ENCODE measurements around the gene TRPC4. TPM values are rescaled to one million over a fixed set of nuclear protein-coding genes. Genes with fewer than 3 reads are reported as not detected.

TRPC4 gene
- total and polyA plus RNA-seq, 2 donors (not counting 3 experiments of a cell fraction or from before 2014, with no cell fraction given): 0.04 to 0.64 TPM

- Histone ChIP-seq H3K9me3 (replicated peaks; ENCODE audit: control insufficient read depth, insufficient read depth, low read length) (no peaks in the 10 kb centered on the region), H3K27me3 (ENCODE audit: control insufficient read depth in 2 of 2, insufficient read depth in 2 of 2, low read length in 2 of 2) (no peaks in the 10 kb centered on the region), H3K36me3 (ENCODE audit: control insufficient read depth in 2 of 2, extremely low read depth in 1 of 2, insufficient read depth in 2 of 2, low read length in 2 of 2) (no peaks in the 10 kb centered on the region), H3K9me1 (replicated peaks; ENCODE audit: control insufficient read depth, extremely low read depth, insufficient read depth, low read length) (no peaks in the 10 kb centered on the region), H4K20me1 (replicated peaks; ENCODE audit: control insufficient read depth, extremely low read depth, insufficient read depth, low read length) (no peaks in the 10 kb centered on the region), H3K4me3 (replicated peaks in 1 of 3; ENCODE audit: insufficient read depth in 1 of 3, low read depth in 1 of 3, low read length in 3 of 3) (no peak overlapping the region), H3K79me2 (ENCODE audit: control insufficient read depth, insufficient read depth, low read length) (no peaks in the 10 kb centered on the region), H2AFZ (ENCODE audit: low read depth, low read length) (no peak overlapping the region), H3K27ac (ENCODE audit: insufficient read depth, low read depth, low read length) (no peak overlapping the region), H3K9ac (replicated peaks; ENCODE audit: extremely low read depth, insufficient read depth, low read length) (no peak overlapping the region), H3K4me1 (ENCODE audit: control insufficient read depth, extremely low read depth, insufficient read depth, low read length) (peaks cover 13% of the 10 kb centered on the region), H3K4me2 (ENCODE audit: insufficient read depth, low read length) (no peak overlapping the region)
- FAIRE-seq (no peak), DNase-seq (ENCODE audit: low read depth, low spot score) (no peak)
- TF ChIP-seq POLR2A (IDR thresholded peaks at IDR 0.05; ENCODE audit: low read depth, low read length) (no peak), POLR2AphosphoS5 (IDR thresholded peaks at IDR 0.05; ENCODE audit: insufficient read depth, low read depth, low read length) (no peak), MYC (IDR thresholded peaks at IDR 0.05; ENCODE audit: low read depth, low read length) (no peak), JUN (IDR thresholded peaks at IDR 0.05; ENCODE audit: borderline replicate concordance, insufficient read depth, insufficient read length, low read depth) (no peak), GATA2 (IDR thresholded peaks at IDR 0.05; ENCODE audit: insufficient read depth, insufficient read length, low read depth, low read length) (no peak), EZH2 (IDR thresholded peaks at IDR 0.05; ENCODE audit: borderline replicate concordance, low read depth, low read length, severe bottlenecking) (no peak), MAX (IDR thresholded peaks at IDR 0.05; ENCODE audit: insufficient read depth, insufficient read length) (no peak)
- TF ChIP-seq, protein P1, sequence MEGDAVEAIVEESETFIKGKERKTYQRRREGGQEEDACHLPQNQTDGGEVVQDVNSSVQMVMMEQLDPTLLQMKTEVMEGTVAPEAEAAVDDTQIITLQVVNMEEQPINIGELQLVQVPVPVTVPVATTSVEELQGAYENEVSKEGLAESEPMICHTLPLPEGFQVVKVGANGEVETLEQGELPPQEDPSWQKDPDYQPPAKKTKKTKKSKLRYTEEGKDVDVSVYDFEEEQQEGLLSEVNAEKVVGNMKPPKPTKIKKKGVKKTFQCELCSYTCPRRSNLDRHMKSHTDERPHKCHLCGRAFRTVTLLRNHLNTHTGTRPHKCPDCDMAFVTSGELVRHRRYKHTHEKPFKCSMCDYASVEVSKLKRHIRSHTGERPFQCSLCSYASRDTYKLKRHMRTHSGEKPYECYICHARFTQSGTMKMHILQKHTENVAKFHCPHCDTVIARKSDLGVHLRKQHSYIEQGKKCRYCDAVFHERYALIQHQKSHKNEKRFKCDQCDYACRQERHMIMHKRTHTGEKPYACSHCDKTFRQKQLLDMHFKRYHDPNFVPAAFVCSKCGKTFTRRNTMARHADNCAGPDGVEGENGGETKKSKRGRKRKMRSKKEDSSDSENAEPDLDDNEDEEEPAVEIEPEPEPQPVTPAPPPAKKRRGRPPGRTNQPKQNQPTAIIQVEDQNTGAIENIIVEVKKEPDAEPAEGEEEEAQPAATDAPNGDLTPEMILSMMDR (IDR thresholded peaks at IDR 0.05; ENCODE audit: extremely low read depth in 1 of 2, insufficient read depth in 1 of 2, low read depth in 1 of 2, low read length in 2 of 2): no peak
- intact Hi-C loops (cut with micrococcal nuclease) (loop anchor here (5.0 to 10.0 kb wide), 2 partner anchors 37 to 1270 kb away; no protein-coding TSS in a partner anchor), dilution Hi-C loops (cut with MboI; ENCODE audit: extremely low pct_ligation_motif_present, low sequenced_read_pairs) (no loop called here)
- ChIA-PET POLR2A (no interaction called here), CTCF (interaction anchor here (1.0 to 1.4 kb wide), 2 partner anchors 10 to 124 kb away, joined by 3 read pairs; no protein-coding TSS in a partner anchor)
- no TSS peak for BruUV-seq (replicated peaks)
Measured at GRCh38 chr13:37645181-37645740, 224.3 kb downstream of the TRPC4 start.

Data from endothelial cell of umbilical vein (primary cell).